Neural cell (in vitro differentiated cells): Measurements from ENCODE around the gene MON2. TPM values are rescaled to one million over a fixed set of nuclear protein-coding genes. Genes with fewer than 3 reads are reported as not detected.

Experiments used
- H2AFZ ChIP-seq: fragments of 200-600, 300-800 bp; sonication (generic), shearing (Covaris generic); 2 replicates; pipeline ENCODE4 v1.6.0; 2014; ENCODE audit warnings: low read depth, mild to moderate bottlenecking, antibody characterized with exemption, low read length, moderate library complexity
- H3F3A ChIP-seq: fragments of 200-600 bp; shearing (Covaris generic); 2 replicates; pipeline ENCODE4 v1.6.1; 2016; ENCODE audit warnings: mild to moderate bottlenecking, moderate library complexity, mixed read lengths, antibody characterized with exemption, low read length; ENCODE audit not compliant: insufficient read depth, poor library complexity, severe bottlenecking
- H3K27ac ChIP-seq: fragments of 200-600, 300-800 bp; sonication (generic), shearing (Covaris generic); 2 replicates; pipeline ENCODE4 v1.5.1; 2014; ENCODE audit warnings: mild to moderate bottlenecking, low read length, moderate library complexity
- H3K27me3 ChIP-seq: fragments of 300-800, 200-600 bp; sonication (generic), shearing (Covaris generic); 2 replicates; pipeline ENCODE4 v1.6.0; 2014; ENCODE audit warnings: mild to moderate bottlenecking, low read depth, low read length, moderate library complexity; ENCODE audit not compliant: insufficient read depth
- H3K36me3 ChIP-seq: fragments of 300-800, 200-600 bp; sonication (generic), shearing (Covaris generic); 2 replicates; pipeline ENCODE4 v1.5.1; 2014; ENCODE audit warnings: mild to moderate bottlenecking, antibody characterized with exemption, low read length, moderate library complexity; ENCODE audit not compliant: insufficient read depth
- H3K4me2 ChIP-seq: fragments of 300-800, 200-600 bp; sonication (generic), shearing (Covaris generic); 2 replicates; pipeline ENCODE4 v1.6.0; 2014; ENCODE audit warnings: mild to moderate bottlenecking, low read length
- H3K4me3 ChIP-seq: fragments of 300-800, 200-600 bp; sonication (generic), shearing (Covaris generic); 2 replicates; pipeline ENCODE4 v1.5.1; 2014; ENCODE audit warnings: mild to moderate bottlenecking, low read length, moderate library complexity
- H3K79me2 ChIP-seq: fragments of 200-600 bp; shearing (Covaris generic); replicated peaks from 2 replicates; pipeline ENCODE4 v1.6.0; 2014; ENCODE audit warnings: mild to moderate bottlenecking, low read length, moderate library complexity; ENCODE audit not compliant: insufficient read depth
- H3K9ac ChIP-seq: fragments of 300-800, 200-600 bp; sonication (generic), shearing (Covaris generic); 2 replicates; pipeline ENCODE4 v1.6.1; 2016; ENCODE audit warnings: mild to moderate bottlenecking, low read length, mixed read lengths
- H3K9me2 ChIP-seq: fragments of 200-600 bp; shearing (Covaris generic); 2 replicates; pipeline ENCODE4 v1.6.1; 2016; ENCODE audit warnings: mild to moderate bottlenecking, low read length, mixed read lengths; ENCODE audit not compliant: insufficient read depth
- H3K9me3 ChIP-seq: fragments of 200-600, 300-800 bp; sonication (generic), shearing (Covaris generic); 2 replicates; pipeline ENCODE4 v1.6.1; 2016; ENCODE audit warnings: mild to moderate bottlenecking, mixed run types, low read length, moderate library complexity, mixed read lengths
- H4K20me1 ChIP-seq: fragments of 200-600 bp; shearing (Covaris generic); 2 replicates; pipeline ENCODE4 v1.6.1; 2016; ENCODE audit warnings: mild to moderate bottlenecking, mixed run types; ENCODE audit not compliant: insufficient read depth
- EP300 ChIP-seq: fragments of 450-650 bp; conservative IDR thresholded peaks from 2 replicates; pipeline ENCODE4 v1.6.1; 2014; ENCODE audit warnings: antibody characterized with exemption, mild to moderate bottlenecking, moderate library complexity; ENCODE audit not compliant: poor library complexity, severe bottlenecking
- EZH2 ChIP-seq: fragments of 200-600, 300-800 bp; shearing (Covaris generic), sonication (generic); IDR thresholded peaks from 2 replicates; pipeline ENCODE4 v1.6.1; 2014; ENCODE audit warnings: antibody characterized with exemption, low read length, borderline replicate concordance, mild to moderate bottlenecking; ENCODE audit not compliant: insufficient read depth, poor library complexity, severe bottlenecking
- MXI1 ChIP-seq: fragments of 450-650 bp; conservative IDR thresholded peaks from 2 replicates; pipeline ENCODE4 v1.6.1; 2014; ENCODE audit warnings: antibody characterized with exemption, mild to moderate bottlenecking; ENCODE audit not compliant: poor library complexity, severe bottlenecking
- POLR2AphosphoS5 ChIP-seq: IDR thresholded peaks from 2 replicates; pipeline ENCODE4 v1.6.1; 2012
- RAD21 ChIP-seq: fragments of 450-650 bp; conservative IDR thresholded peaks from 2 replicates; pipeline ENCODE4 v1.6.1; 2014; ENCODE audit warnings: antibody characterized with exemption, mild to moderate bottlenecking, moderate library complexity
- SMC3 ChIP-seq: fragments of 450-650 bp; conservative IDR thresholded peaks from 2 replicates; pipeline ENCODE4 v1.6.1; 2014; ENCODE audit warnings: antibody characterized with exemption, mild to moderate bottlenecking, moderate library complexity; ENCODE audit not compliant: poor library complexity
- TAF1 ChIP-seq: IDR thresholded peaks from 2 replicates; pipeline ENCODE4 v1.6.1; 2012; ENCODE audit warnings: low read depth
- polyA plus RNA-seq: library from polyadenylated mRNA; depleted of rRNA; stranded (reverse); fragments of >200 nt; gene quantifications from 2 replicates; pipeline ENCODE4 v1.2.3, GENCODE V29; 2014
- TF ChIP-seq, protein P1 (sequence below): fragments of 450-650 bp; IDR thresholded peaks from 2 replicates; pipeline ENCODE4 v1.5.1; 2014; ENCODE audit warnings: antibody characterized with exemption, mild to moderate bottlenecking, moderate library complexity; ENCODE audit not compliant: poor library complexity, severe bottlenecking
- TF ChIP-seq, protein P2 (sequence below): IDR thresholded peaks from 2 replicates; pipeline ENCODE4 v1.6.1; 2012; ENCODE audit warnings: borderline replicate concordance

MON2 gene
- polyA plus RNA-seq, 1 donor from 2014 or later, result 44.2 TPM

DNA sequence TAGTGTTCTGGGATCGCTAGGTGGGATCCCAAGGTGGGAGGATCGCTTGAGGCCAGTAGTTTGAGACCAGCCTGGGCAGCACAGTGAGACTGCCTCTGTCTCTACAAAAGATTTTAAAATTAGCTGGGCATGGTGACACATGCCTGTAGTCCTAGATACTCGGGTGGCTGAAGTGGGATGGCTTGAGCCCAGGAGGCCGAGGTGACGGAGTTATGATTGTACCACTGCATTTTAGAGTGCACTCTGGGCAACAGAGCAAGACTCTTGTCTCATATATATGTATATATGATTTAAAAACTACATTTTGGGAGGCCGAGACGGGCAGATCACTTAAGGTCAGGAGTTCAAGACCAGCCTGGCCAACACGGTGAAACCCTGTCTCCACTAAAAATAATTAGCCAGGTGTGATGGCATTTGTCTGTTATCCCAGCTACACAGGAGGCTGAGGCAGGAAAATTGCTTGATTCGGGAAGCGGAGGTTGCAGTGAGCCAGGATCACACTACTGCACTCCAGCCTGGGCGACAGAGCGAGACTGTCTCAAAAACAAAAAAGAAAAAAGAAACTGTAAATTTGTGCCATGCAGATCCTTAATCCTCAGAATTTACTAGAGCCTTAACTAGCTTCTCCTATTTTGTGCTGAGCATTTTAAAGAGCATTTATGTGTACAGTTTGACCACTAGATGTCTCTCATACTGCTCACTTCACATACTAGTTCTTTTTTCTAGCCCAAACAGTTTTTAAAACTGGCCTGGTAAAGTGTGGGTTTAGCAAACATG lies 114.8 kb downstream of the MON2 start:
- no peaks in the 10 kb centered on the region for H3K27me3 ChIP-seq
- H3K79me2 ChIP-seq, result no peaks in the 10 kb centered on the region
- peak; percentile 81 for TF ChIP-seq RAD21
- TF ChIP-seq, protein P1, sequence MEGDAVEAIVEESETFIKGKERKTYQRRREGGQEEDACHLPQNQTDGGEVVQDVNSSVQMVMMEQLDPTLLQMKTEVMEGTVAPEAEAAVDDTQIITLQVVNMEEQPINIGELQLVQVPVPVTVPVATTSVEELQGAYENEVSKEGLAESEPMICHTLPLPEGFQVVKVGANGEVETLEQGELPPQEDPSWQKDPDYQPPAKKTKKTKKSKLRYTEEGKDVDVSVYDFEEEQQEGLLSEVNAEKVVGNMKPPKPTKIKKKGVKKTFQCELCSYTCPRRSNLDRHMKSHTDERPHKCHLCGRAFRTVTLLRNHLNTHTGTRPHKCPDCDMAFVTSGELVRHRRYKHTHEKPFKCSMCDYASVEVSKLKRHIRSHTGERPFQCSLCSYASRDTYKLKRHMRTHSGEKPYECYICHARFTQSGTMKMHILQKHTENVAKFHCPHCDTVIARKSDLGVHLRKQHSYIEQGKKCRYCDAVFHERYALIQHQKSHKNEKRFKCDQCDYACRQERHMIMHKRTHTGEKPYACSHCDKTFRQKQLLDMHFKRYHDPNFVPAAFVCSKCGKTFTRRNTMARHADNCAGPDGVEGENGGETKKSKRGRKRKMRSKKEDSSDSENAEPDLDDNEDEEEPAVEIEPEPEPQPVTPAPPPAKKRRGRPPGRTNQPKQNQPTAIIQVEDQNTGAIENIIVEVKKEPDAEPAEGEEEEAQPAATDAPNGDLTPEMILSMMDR, result peak; percentile 77
- TF ChIP-seq SMC3, result peak; percentile 90
- TF ChIP-seq MXI1, result no peak
- H3F3A ChIP-seq, result no peaks in the 10 kb centered on the region
- no peaks in the 10 kb centered on the region for H3K9me2 ChIP-seq
- no peak overlapping the region for H2AFZ ChIP-seq
- H3K4me2 ChIP-seq, result no peak overlapping the region
- no peaks in the 10 kb centered on the region for H3K36me3 ChIP-seq
- H3K9me3 ChIP-seq, result no peaks in the 10 kb centered on the region
- H3K9ac ChIP-seq, result no peak overlapping the region
- no peak overlapping the region for H3K27ac ChIP-seq
- no peak overlapping the region for H3K4me3 ChIP-seq
- H4K20me1 ChIP-seq, result no peaks in the 10 kb centered on the region

DNA sequence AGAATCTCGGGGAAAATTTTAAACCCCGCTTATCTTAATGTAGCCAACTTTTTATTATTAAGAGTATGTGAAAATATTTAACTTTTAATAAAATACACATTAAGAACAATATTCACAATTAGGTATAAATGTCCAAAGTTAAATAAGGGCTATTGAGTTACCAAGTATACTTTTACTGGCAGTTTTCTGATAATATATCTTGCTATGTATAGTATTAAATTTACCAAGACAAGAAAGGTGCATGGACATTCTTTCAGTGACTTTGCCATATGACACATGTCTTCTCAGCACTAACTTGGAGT lies 115.4 kb downstream of the MON2 start:
- Histone ChIP-seq H3K36me3 (no peaks in the 10 kb centered on the region), H3K4me2 (no peak overlapping the region), H2AFZ (no peak overlapping the region), H3K27me3 (no peaks in the 10 kb centered on the region), H3K9me3 (no peaks in the 10 kb centered on the region), H3F3A (no peaks in the 10 kb centered on the region), H3K4me3 (no peak overlapping the region), H3K79me2 (no peaks in the 10 kb centered on the region), H3K9ac (no peak overlapping the region), H3K9me2 (no peaks in the 10 kb centered on the region), H4K20me1 (no peaks in the 10 kb centered on the region), H3K27ac (no peak overlapping the region)
- TF ChIP-seq EP300, result no peak
- TF ChIP-seq RAD21, result peak; percentile 17
- TF ChIP-seq, protein P1, result peak; percentile 21

DNA sequence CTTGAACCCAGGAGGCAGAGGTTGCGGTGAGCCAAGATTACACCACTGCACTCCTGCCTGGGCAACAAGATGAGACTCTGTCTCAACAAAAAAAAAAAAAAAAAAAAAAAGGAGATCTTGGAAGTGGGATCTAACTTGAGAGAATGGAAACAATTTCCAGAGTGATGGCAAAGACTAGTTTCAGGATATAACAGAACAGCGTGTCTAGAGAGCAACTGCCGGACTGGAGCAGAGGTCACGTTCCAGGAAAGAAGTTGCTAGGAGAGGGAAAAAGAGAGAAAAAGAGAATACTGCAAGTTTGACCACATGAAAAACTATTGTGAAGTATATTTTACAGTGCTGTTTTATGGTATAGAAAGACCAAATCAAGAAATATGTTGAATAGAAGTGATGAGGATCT lies 118.0 kb downstream of the MON2 start:
- no peaks in the 10 kb centered on the region for H3K36me3 ChIP-seq
- no peaks in the 10 kb centered on the region for H3K9me2 ChIP-seq
- no peaks in the 10 kb centered on the region for H3F3A ChIP-seq
- no peaks in the 10 kb centered on the region for H3K79me2 ChIP-seq
- no peak overlapping the region for H2AFZ ChIP-seq
- no peak overlapping the region for H3K4me2 ChIP-seq
- no peaks in the 10 kb centered on the region for H4K20me1 ChIP-seq
- H3K9me3 ChIP-seq, result no peaks in the 10 kb centered on the region
- no peak overlapping the region for H3K27ac ChIP-seq
- H3K9ac ChIP-seq, result no peak overlapping the region
- TF ChIP-seq EP300 (no peak), MXI1 (no peak), SMC3 (no peak), TAF1 (no peak), EZH2 (no peak), POLR2AphosphoS5 (no peak), RAD21 (no peak)
- TF ChIP-seq, protein P2, sequence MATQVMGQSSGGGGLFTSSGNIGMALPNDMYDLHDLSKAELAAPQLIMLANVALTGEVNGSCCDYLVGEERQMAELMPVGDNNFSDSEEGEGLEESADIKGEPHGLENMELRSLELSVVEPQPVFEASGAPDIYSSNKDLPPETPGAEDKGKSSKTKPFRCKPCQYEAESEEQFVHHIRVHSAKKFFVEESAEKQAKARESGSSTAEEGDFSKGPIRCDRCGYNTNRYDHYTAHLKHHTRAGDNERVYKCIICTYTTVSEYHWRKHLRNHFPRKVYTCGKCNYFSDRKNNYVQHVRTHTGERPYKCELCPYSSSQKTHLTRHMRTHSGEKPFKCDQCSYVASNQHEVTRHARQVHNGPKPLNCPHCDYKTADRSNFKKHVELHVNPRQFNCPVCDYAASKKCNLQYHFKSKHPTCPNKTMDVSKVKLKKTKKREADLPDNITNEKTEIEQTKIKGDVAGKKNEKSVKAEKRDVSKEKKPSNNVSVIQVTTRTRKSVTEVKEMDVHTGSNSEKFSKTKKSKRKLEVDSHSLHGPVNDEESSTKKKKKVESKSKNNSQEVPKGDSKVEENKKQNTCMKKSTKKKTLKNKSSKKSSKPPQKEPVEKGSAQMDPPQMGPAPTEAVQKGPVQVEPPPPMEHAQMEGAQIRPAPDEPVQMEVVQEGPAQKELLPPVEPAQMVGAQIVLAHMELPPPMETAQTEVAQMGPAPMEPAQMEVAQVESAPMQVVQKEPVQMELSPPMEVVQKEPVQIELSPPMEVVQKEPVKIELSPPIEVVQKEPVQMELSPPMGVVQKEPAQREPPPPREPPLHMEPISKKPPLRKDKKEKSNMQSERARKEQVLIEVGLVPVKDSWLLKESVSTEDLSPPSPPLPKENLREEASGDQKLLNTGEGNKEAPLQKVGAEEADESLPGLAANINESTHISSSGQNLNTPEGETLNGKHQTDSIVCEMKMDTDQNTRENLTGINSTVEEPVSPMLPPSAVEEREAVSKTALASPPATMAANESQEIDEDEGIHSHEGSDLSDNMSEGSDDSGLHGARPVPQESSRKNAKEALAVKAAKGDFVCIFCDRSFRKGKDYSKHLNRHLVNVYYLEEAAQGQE, result no peak
- TF ChIP-seq, protein P1, result no peak
- no peaks in the 10 kb centered on the region for H3K27me3 ChIP-seq
- no peak overlapping the region for H3K4me3 ChIP-seq
